ENCODE results near the gene PPAN. TPM values are rescaled to one million over a fixed set of nuclear protein-coding genes. Genes with fewer than 3 reads are reported as not detected.

Gene PPAN
- total and polyA plus RNA-seq, 2 experiments from 2014 or later, result 15.0 to 26.0 TPM

- Histone ChIP-seq H3K9me2 (replicated peaks; ENCODE audit: insufficient read depth) (no peaks in the 10 kb centered on the region), H3K4me3 (no peak overlapping the region), H4K20me1 (ENCODE audit: insufficient read depth, poor library complexity, severe bottlenecking) (no peaks in the 10 kb centered on the region), H3K79me2 (peaks cover 3% of the 10 kb centered on the region), H3K27ac (no peak overlapping the region), H3K27me3 (no peaks in the 10 kb centered on the region), H3K4me1 (ENCODE audit: insufficient read depth) (no peaks in the 10 kb centered on the region), H3K9me3 (ENCODE audit: low read depth) (no peaks in the 10 kb centered on the region), H3K4me2 (no peak overlapping the region), H2AFZ (no peak overlapping the region), H3K36me3 (replicated peaks; ENCODE audit: insufficient read depth, low read depth) (no peaks in the 10 kb centered on the region)
- no peak for TF ChIP-seq CTCF (IDR thresholded peaks at IDR 0.05; ENCODE audit: poor library complexity)
- no peak for TF ChIP-seq EZH2phosphoT487 (IDR thresholded peaks at IDR 0.05; ENCODE audit: low read depth, severe bottlenecking, unreplicated experiment)
- no peak for TF ChIP-seq EZH2 (IDR thresholded peaks at IDR 0.05; ENCODE audit: borderline replicate concordance)
- WGBS (ENCODE audit: low lambda C conversion rate, missing lambda C conversion rate), result 89% methylated on average over 3 of the region's 3 CpGs
- DNase-seq (ENCODE audit: low spot score), result no peak
These were observed 21.4 kb upstream of the PPAN start for GRCh38 chr19:10084803-10085202.

- DNase-seq (ENCODE audit: low spot score), result peak; percentile 91
These were observed 20.2 kb upstream of the PPAN start, which contains the start of gene SHFL for GRCh38 chr19:10085641-10086590. Gene SHFL, plus strand, starts transcription at chr19:10086317. Its CDS starts 111 bp downstream, at chr19:10086428.

GRCh38 chr19:10086591-10087192, 19.5 kb upstream of the PPAN start:
- H3K4me2 ChIP-seq, result peak overlapping the region; percentile 99
- no peaks in the 10 kb centered on the region for H4K20me1 ChIP-seq (ENCODE audit: insufficient read depth, poor library complexity, severe bottlenecking)
- no peaks in the 10 kb centered on the region for H3K4me1 ChIP-seq (ENCODE audit: insufficient read depth)
- H3K27ac ChIP-seq, result peak overlapping the region; percentile 64
- 7% methylated on average over 27 of the region's 43 CpGs for WGBS (ENCODE audit: low lambda C conversion rate, missing lambda C conversion rate)
- peak overlapping the region; percentile 93 for H2AFZ ChIP-seq
- TF ChIP-seq EZH2 (IDR thresholded peaks at IDR 0.05; ENCODE audit: borderline replicate concordance) (no peak), CTCF (IDR thresholded peaks at IDR 0.05; ENCODE audit: poor library complexity) (no peak), EZH2phosphoT487 (IDR thresholded peaks at IDR 0.05; ENCODE audit: low read depth, severe bottlenecking, unreplicated experiment) (no peak)
- H3K79me2 ChIP-seq, result peaks cover 3% of the 10 kb centered on the region
- no peaks in the 10 kb centered on the region for H3K27me3 ChIP-seq
- DNase-seq (ENCODE audit: low spot score), result peak; percentile 48
- H3K9me3 ChIP-seq (ENCODE audit: low read depth), result no peaks in the 10 kb centered on the region
- no peaks in the 10 kb centered on the region for H3K9me2 ChIP-seq (replicated peaks; ENCODE audit: insufficient read depth)
- no peaks in the 10 kb centered on the region for H3K36me3 ChIP-seq (replicated peaks; ENCODE audit: insufficient read depth, low read depth)
- peak overlapping the region; percentile 89 for H3K4me3 ChIP-seq

More at GRCh38 chr19:10085641-10086590, 20.2 kb upstream of the PPAN start, which contains the start of gene SHFL:
- Histone ChIP-seq H3K27me3 (no peaks in the 10 kb centered on the region), H3K9me2 (replicated peaks; ENCODE audit: insufficient read depth) (no peaks in the 10 kb centered on the region), H3K79me2 (peaks cover 3% of the 10 kb centered on the region), H3K9me3 (ENCODE audit: low read depth) (no peaks in the 10 kb centered on the region), H3K4me2 (peak within 1 kb of the TSS; percentile 99), H3K4me3 (peak within 1 kb of the TSS; percentile 89), H3K36me3 (replicated peaks; ENCODE audit: insufficient read depth, low read depth) (no peaks in the 10 kb centered on the region), H4K20me1 (ENCODE audit: insufficient read depth, poor library complexity, severe bottlenecking) (no peaks in the 10 kb centered on the region), H3K27ac (peak within 1 kb of the TSS; percentile 64), H3K4me1 (ENCODE audit: insufficient read depth) (no peaks in the 10 kb centered on the region), H2AFZ (peak within 1 kb of the TSS; percentile 93)
- no peak for TF ChIP-seq EZH2 (IDR thresholded peaks at IDR 0.05; ENCODE audit: borderline replicate concordance)
- TF ChIP-seq CTCF (IDR thresholded peaks at IDR 0.05; ENCODE audit: poor library complexity), result no peak
- TF ChIP-seq EZH2phosphoT487 (IDR thresholded peaks at IDR 0.05; ENCODE audit: low read depth, severe bottlenecking, unreplicated experiment), result no peak
- 10% methylated on average over 38 of the region's 81 CpGs for WGBS (ENCODE audit: low lambda C conversion rate, missing lambda C conversion rate)
